ENCODE measurements around the gene TAB2.

DNA sequence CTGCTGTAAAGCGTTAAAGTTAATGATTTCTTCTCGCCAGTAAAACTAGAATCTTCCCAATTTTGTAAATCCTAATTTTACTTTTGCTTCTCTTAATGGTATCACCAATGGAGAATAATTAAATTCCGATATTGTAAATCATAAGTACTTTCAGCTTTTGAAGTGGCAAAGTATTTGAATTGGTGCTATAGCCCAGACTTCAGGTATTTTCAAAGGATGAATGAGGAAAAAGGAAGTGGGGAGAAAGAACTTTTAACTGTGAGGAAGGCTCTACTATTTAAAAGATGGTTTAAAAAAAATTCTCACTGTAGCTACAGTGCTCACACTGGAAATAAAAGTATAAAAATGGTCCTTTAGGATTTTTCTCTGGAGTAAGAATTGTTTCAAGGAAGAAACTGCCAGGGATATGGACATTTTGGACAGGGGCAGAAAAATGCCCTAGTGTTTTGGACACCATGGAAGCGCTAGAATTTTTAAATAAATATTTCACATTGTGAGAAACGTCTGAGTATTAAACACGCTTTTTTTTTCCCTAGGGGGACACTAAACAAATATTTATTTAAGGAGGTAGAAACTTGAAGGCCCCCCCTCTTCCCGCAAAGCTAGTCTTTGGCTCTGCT, 1.3 kb upstream of the TAB2 start:
- TF ChIP-seq, protein P1, sequence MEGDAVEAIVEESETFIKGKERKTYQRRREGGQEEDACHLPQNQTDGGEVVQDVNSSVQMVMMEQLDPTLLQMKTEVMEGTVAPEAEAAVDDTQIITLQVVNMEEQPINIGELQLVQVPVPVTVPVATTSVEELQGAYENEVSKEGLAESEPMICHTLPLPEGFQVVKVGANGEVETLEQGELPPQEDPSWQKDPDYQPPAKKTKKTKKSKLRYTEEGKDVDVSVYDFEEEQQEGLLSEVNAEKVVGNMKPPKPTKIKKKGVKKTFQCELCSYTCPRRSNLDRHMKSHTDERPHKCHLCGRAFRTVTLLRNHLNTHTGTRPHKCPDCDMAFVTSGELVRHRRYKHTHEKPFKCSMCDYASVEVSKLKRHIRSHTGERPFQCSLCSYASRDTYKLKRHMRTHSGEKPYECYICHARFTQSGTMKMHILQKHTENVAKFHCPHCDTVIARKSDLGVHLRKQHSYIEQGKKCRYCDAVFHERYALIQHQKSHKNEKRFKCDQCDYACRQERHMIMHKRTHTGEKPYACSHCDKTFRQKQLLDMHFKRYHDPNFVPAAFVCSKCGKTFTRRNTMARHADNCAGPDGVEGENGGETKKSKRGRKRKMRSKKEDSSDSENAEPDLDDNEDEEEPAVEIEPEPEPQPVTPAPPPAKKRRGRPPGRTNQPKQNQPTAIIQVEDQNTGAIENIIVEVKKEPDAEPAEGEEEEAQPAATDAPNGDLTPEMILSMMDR (IDR thresholded peaks at IDR 0.05): no peak
- TF ChIP-seq REST (IDR thresholded peaks at IDR 0.05) (no peak), POLR2A (IDR thresholded peaks at IDR 0.05; ENCODE audit: low read length) (no peak), CHD2 (IDR thresholded peaks at IDR 0.05; ENCODE audit: low read length, partially characterized antibody) (no peak), CEBPB (IDR thresholded peaks at IDR 0.05) (no peak), RARB (CRISPR knock-in tag; IDR thresholded peaks at IDR 0.05) (no peak), HES2 (IDR thresholded peaks at IDR 0.05) (no peak), JUN (IDR thresholded peaks at IDR 0.05) (no peak), USF2 (IDR thresholded peaks at IDR 0.05) (no peak), CHD4 (IDR thresholded peaks at IDR 0.05; ENCODE audit: borderline replicate concordance) (no peak), EHMT2 (IDR thresholded peaks at IDR 0.05; ENCODE audit: low read depth) (no peak)
- TF ChIP-seq, protein P2, sequence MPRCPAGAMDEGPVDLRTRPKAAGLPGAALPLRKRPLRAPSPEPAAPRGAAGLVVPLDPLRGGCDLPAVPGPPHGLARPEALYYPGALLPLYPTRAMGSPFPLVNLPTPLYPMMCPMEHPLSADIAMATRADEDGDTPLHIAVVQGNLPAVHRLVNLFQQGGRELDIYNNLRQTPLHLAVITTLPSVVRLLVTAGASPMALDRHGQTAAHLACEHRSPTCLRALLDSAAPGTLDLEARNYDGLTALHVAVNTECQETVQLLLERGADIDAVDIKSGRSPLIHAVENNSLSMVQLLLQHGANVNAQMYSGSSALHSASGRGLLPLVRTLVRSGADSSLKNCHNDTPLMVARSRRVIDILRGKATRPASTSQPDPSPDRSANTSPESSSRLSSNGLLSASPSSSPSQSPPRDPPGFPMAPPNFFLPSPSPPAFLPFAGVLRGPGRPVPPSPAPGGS (IDR thresholded peaks at IDR 0.05): no peak
